ENCODE data around the gene EXT2.
A peak's percentile ranks its signal among the peaks of the same experiment; 100 is the strongest.

EXT2 gene

DNA sequence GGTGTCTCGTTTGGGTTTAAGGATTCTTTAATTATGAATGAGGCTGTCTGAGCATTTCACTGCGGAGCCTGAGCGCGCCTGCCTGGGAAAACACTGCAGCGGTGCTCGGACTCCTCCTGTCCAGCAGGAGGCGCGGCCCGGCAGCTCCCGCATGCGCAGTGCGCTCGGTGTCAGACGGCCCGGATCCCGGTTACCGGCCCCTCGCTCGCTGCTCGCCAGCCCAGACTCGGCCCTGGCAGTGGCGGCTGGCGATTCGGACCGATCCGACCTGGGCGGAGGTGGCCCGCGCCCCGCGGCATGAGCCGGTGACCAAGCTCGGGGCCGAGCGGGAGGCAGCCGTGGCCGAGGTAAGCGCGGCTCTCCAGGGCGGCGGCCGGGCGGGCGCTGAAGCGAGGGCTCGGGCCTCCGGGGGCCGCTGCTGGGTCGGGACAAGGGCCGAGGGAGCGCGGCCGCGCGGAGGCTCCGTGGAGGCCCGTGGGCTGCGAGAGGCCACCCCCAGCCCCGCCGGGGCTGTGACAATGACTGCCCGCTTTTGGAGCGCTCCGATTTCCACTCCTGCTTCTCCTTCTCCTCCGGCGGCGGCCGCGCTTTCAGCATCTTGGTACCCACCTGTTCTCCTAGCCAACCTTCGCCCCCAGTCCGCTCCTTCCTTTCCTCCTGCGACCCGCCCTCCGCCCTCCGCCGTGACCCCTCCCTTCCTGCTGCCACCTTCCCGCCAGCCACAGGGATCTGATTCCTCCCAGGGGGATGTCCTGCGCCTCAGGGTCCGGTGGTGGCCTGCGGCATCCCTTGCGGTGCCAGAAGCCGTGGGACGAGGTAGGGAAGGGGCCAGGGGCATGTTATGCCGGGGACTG, at the start of gene EXT2:
TSS of gene EXT2 (plus strand) at position 173 of the 854 bp plus-strand sequence. CDS start 12,035 bp downstream, outside the sequence.
- DNase-seq, result peak; percentile 45

- DNase-seq, result no peak
Observed at GRCh38 chr11:44046182-44046581, 49.3 kb upstream of the EXT2 start.

- no peak for DNase-seq
Observed at GRCh38 chr11:44047298-44047697, 48.2 kb upstream of the EXT2 start.

DNA sequence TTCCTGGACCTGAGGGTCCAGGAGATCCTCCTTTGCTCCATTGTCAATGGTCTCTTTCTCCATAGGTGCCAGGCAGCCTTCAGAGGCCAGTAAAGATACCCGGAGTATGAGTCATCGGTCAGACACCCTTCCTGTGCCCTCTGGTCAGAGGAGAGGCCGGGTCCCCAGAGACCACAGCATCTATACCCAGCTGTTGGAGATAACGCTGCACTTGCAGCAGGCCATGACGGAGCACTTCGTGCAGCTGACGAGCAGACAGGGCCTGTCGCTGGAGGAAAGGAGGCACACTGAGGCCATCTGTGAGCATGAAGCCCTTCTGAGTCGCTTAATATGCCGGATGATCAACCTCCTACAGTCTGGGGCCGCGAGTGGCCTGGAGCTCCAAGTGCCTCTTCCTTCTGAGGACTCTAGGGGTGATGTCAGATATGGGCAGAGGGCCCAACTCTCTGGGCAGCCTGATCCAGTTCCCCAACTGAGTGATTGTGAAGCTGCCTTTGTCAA, 47.5 kb upstream of the EXT2 start, which contains the start of gene ACCSL:
TSS of gene ACCSL (plus strand) at position 51 of the 501 bp plus-strand sequence. CDS start at position 107, 56 bp downstream.
- no peak for DNase-seq

GRCh38 chr11:44049832-44050231, 45.6 kb upstream of the EXT2 start:
- DNase-seq, result no peak

- no peak for DNase-seq
Observed at GRCh38 chr11:44051171-44051570, 44.3 kb upstream of the EXT2 start.

GRCh38 chr11:44057340-44057739, 38.1 kb upstream of the EXT2 start:
- no peak for DNase-seq

DNA sequence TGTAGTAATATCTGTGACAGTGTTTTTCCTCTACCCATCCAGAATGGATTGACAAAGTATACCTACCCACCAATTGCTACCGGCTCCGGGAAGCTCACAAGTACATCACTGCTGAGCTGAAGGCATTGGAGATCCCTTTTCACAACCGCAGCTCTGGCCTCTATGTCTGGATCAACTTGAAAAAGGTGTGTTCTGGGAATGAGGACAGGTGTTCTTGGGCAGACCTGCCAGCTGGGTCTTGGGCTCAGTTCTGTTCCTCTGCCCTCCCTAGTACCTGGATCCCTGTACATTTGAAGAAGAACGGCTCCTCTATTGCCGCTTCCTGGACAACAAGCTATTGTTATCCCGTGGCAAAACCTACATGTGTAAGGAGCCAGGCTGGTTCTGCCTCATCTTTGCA, 37.2 kb upstream of the EXT2 start:
- DNase-seq, result no peak

DNA sequence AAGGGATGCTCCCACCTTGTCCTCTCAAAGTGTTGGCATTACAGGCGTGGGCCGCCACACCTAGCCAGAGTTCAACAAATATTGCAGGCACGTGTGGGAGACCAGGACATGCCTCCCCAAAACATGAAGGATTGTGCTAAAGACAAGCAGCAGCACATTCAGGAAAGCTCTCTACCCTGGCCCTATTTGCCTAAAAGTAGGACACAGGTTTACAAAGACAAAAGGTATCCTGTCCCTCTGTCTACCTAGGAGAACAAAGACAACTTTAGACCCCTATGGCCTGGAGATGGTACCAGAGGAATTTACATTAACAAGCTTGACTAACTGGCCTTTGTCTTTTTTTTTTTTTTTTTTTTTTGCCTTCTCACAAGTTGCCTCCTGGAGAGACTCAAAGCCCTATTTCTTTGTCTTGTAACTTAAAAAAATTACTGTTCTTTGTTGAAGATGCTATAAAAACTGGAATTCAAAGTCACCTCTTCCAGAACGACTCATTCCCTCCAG, 30.3 kb upstream of the EXT2 start:
- DNase-seq, result no peak

DNA sequence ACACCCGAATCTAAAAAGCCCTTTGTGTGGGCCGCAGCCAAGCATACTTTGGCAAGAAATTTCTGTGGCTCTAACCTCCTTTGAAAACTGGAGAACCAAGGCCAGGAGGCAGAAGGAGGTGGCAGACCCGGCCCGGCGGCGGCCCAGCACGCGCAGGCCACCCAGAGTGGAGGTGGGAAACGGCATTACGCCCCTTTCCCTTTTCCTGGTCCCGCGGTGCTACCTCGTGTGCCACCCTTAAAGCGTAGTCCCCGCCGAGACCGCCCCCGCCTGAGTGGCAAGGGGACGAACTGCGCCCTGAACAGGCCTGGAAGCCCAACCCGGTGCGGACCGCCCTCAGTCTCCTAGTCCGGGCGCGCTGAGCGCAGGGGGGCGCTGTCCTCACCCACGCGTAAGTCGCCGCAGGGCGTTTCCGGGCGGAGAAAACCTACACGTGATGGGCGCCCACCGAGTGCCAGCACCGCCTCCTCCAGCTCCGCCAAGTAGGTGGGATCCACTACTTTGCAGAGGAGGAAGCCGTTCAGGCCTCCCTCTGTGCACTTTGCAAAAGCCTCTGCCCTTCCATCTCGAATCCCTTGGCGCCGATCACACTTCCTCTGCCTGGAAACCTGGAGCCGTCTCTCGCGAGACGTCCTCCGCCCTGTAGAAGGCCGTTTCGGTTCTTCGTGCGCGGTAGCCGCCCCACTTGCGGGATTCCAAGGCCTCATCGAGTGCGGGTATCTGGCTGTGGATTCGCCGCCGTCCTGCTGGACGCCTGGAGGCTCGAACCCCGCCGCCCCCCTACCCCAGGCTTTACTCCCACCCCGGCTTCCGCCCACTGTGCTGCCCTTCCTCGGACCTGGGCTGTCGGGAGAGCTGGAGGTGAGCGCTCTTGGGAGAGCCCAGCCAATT, 29.4 kb upstream of the EXT2 start, which contains the start of gene ACCS:
TSS of gene ACCS (plus strand) at position 430 of the 891 bp plus-strand sequence. CDS start 1,358 bp downstream, outside the sequence.
- DNase-seq, result peak; percentile 80

- DNase-seq, result no peak
Observed at GRCh38 chr11:44066732-44067141, 28.7 kb upstream of the EXT2 start.

DNA sequence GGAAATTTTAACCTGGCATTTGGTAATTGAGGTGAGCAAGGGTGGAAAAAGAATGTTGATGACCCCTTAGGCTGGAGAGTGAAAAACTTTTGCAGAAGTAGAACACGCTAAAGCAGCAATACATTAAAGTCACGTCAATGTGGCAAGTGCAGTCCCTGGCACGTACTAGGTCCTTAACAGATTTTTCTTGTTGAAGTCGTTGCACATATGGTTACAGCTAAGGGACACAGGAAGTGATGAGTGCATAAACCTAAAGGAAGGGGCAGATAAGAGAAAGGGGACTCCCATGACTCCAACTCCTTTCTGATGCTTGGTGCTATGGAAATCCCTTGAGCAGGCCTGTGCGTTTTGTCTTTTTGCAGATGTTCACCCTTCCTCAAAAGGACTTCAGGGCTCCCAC, 28.2 kb upstream of the EXT2 start:
- no peak for DNase-seq

GRCh38 chr11:44068180-44068579, 27.3 kb upstream of the EXT2 start:
- DNase-seq, result no peak

GRCh38 chr11:44071157-44071556, 24.3 kb upstream of the EXT2 start:
- DNase-seq, result no peak

DNA sequence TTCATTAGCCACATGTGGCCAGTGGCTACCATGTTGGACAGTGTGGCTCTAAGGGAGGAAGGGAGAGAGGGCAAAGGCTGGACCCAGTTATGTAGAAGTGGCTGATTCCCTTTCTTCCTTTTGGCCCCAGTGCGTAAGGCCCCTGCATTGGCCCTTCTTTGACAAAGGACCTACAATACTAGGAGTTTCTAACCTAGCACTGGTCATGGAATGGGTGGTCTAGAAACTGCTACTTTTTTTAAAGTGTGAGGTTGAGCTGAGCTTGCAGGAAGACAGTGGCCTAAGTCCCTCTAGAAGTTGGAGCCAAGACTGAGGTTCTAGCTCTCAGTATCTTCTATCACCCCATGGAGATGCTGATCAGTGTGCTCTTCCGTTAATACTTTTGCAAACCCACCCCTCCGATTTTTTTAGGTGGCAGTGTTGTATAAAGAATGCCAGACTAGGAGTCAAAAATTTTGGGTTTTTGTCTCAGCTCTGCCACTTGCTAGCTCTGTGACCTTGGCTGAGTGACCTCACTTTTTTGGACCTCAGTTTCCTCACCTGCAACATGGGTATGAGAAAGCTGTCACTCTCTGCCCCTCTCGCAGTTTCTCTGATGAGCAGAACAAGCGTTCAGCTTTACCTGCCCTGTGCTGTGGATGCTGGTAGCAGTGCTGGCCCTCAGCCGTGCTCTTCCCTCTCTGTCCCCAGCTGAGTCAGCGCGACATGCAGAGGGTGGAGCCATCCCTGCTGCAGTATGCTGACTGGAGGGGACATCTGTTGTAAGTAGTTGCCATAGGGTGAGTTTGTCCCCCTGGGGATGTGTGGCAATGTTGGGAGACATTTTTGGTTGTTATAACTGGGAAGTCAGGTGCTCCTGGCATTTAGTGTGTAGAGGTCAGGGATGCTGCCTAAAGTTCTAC, 22.5 kb upstream of the EXT2 start:
- no peak for DNase-seq

GRCh38 chr11:44078794-44079193, 16.7 kb upstream of the EXT2 start:
- DNase-seq, result no peak

GRCh38 chr11:44079376-44079775, 16.1 kb upstream of the EXT2 start:
- DNase-seq, result no peak

DNA sequence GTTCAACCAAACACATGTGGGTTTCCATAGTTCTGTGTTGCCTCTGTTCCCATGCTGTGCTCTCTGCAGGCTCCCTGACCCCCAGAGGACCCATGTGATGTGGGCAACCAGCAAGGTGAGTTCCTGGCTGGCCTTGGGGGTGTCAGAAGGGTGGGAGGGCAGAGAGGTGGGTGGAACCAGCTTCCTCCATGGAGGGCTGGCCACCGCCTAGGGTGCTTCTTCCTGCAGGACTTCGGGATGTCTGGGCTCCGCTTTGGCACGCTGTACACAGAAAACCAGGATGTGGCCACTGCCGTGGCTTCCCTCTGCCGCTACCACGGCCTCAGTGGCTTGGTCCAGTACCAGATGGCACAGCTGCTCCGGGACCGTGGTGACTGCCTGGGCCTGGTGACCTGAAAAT, 14.5 kb upstream of the EXT2 start:
- DNase-seq, result no peak

DNA sequence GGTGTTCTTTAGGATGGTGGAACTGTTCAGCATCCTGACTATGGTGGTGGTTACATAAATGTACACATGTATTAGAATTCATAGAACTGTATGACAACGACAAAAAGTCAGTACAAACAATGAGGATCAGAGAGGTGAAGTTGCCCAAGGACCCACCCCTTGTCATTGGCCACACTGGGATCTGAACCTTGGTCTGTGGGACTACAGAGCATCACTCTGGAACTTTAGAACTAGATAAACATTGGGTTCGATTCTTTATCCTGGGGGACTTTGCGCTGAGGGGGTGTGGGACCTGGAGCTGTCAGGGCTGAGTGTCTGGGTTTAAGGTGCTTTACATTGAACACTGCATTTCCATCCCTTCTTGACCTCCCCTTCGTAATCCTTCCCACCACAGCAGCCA, 12.8 kb upstream of the EXT2 start:
- DNase-seq, result no peak

DNA sequence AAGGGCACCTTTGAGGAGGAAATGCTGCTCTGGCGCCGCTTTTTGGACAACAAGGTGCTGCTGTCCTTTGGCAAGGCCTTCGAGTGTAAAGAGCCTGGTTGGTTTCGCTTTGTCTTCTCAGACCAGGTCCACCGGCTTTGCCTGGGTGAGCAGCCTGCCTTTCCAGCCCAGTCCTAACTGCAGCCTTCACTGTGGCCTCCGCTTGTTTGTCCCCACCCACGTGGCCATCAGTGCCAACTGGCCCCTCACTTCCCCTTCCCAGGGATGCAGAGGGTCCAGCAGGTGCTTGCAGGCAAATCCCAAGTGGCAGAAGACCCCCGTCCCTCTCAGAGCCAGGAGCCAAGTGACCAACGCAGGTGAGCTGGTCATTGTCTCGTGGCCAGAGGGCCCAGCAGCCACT, 12.0 kb upstream of the EXT2 start:
- DNase-seq, result no peak

DNA sequence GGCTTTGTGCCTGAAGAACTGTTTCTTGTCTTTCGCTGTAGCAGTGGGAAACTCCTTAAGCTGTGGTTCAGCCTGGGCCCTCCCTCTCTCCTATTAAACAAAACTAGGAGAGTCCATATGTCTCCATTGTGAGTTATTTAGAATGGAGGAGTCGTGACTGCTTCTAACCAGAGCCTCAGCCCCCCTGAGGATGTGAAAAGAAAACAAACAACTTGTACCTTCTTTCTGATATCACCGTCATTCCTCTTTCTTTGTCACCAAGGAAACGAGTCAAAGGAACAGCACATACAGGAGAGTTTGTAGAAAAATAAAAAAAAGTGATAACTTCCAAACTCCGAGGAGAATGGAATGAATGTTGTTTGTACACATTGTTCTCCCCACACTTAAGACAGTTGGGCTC, 11.6 kb upstream of the EXT2 start:
- no peak for DNase-seq

GRCh38 chr11:44085330-44085729, 10.1 kb upstream of the EXT2 start:
- DNase-seq, result no peak

Data from NCI-H2107 (cell line).